KOPT-K1 (cell line): ENCODE results near the gene VTCN1.
"Not testable (repeated sequence)": the region's sequence is repeated elsewhere in the genome, so short reads cannot be mapped to it uniquely, and the experiment has no call there.

Experiments used
- H3K27ac ChIP-seq: fragments of 200-600 bp; sonication (generic); 2 replicates; pipeline ENCODE4 v1.5.1; 2016; ENCODE audit warnings: antibody characterized with exemption, mild to moderate bottlenecking, low read depth, low read length; ENCODE audit not compliant: poor library complexity, severe bottlenecking
- H3K36me3 ChIP-seq: fragments of 200-600 bp; sonication (generic); 2 replicates; pipeline ENCODE4 v1.5.1; 2017; ENCODE audit warnings: antibody characterized with exemption, mild to moderate bottlenecking, low read length, moderate library complexity; ENCODE audit not compliant: insufficient read depth
- H3K9me3 ChIP-seq: fragments of 200-600 bp; sonication (generic); 2 replicates; pipeline ENCODE4 v1.5.1; 2017; ENCODE audit warnings: antibody characterized with exemption, low read length, mild to moderate bottlenecking; ENCODE audit not compliant: insufficient read depth, poor library complexity, severe bottlenecking

Gene VTCN1

GRCh38 chr1:117210831-117211261, at the start of gene VTCN1:
Gene VTCN1, minus strand, starts transcription at chr1:117210927. Its CDS starts 72 bp downstream, at chr1:117210855.
- no peaks in the 10 kb centered on the region for H3K36me3 ChIP-seq
- H3K27ac ChIP-seq, result no peak within 1 kb of the TSS
- no peaks in the 10 kb centered on the region for H3K9me3 ChIP-seq

- Histone ChIP-seq H3K9me3 (peaks cover 10% of the 10 kb centered on the region), H3K27ac (no peak overlapping the region), H3K36me3 (no peaks in the 10 kb centered on the region)
Measured at GRCh38 chr1:117258791-117259190, 48.1 kb upstream of the VTCN1 start.

GRCh38 chr1:117258075-117258474, 47.3 kb upstream of the VTCN1 start:
- H3K27ac ChIP-seq, H3K36me3 ChIP-seq: not testable (repeated sequence)
- peaks cover 10% of the 10 kb centered on the region for H3K9me3 ChIP-seq

- H3K27ac ChIP-seq, result no peak overlapping the region
- H3K9me3 ChIP-seq, result peaks cover 10% of the 10 kb centered on the region
- no peaks in the 10 kb centered on the region for H3K36me3 ChIP-seq
Measured at GRCh38 chr1:117257291-117257690, 46.6 kb upstream of the VTCN1 start.

- Histone ChIP-seq H3K27ac (no peak overlapping the region), H3K36me3 (no peaks in the 10 kb centered on the region), H3K9me3 (no peaks in the 10 kb centered on the region)
Measured at GRCh38 chr1:117250061-117250606, 39.4 kb upstream of the VTCN1 start.

- Histone ChIP-seq H3K27ac (no peak overlapping the region), H3K36me3 (no peaks in the 10 kb centered on the region), H3K9me3 (no peaks in the 10 kb centered on the region)
Measured at GRCh38 chr1:117244971-117245370, 34.2 kb upstream of the VTCN1 start.

GRCh38 chr1:117244306-117244705, 33.6 kb upstream of the VTCN1 start:
- H3K9me3 ChIP-seq, result no peaks in the 10 kb centered on the region
- H3K36me3 ChIP-seq, result no peaks in the 10 kb centered on the region
- no peak overlapping the region for H3K27ac ChIP-seq

- Histone ChIP-seq H3K36me3 (no peaks in the 10 kb centered on the region), H3K27ac (no peak overlapping the region), H3K9me3 (no peaks in the 10 kb centered on the region)
Measured at GRCh38 chr1:117241512-117241911, 30.8 kb upstream of the VTCN1 start.

GRCh38 chr1:117240547-117240946, 29.8 kb upstream of the VTCN1 start:
- Histone ChIP-seq H3K36me3 (no peaks in the 10 kb centered on the region), H3K27ac (no peak overlapping the region), H3K9me3 (no peaks in the 10 kb centered on the region)

- Histone ChIP-seq H3K9me3 (no peaks in the 10 kb centered on the region), H3K36me3 (no peaks in the 10 kb centered on the region), H3K27ac (no peak overlapping the region)
Measured at GRCh38 chr1:117239467-117239866, 28.7 kb upstream of the VTCN1 start.

- H3K9me3 ChIP-seq, result no peaks in the 10 kb centered on the region
- no peaks in the 10 kb centered on the region for H3K36me3 ChIP-seq
- H3K27ac ChIP-seq, result no peak overlapping the region
Measured at GRCh38 chr1:117237726-117238381, 27.1 kb upstream of the VTCN1 start.

GRCh38 chr1:117235863-117236465, 25.2 kb upstream of the VTCN1 start:
- H3K36me3 ChIP-seq, result no peaks in the 10 kb centered on the region
- no peak overlapping the region for H3K27ac ChIP-seq
- H3K9me3 ChIP-seq, result no peaks in the 10 kb centered on the region

GRCh38 chr1:117232531-117232930, 21.8 kb upstream of the VTCN1 start:
- Histone ChIP-seq H3K36me3 (no peaks in the 10 kb centered on the region), H3K27ac (no peak overlapping the region)

GRCh38 chr1:117231748-117232373, 21.1 kb upstream of the VTCN1 start:
- no peaks in the 10 kb centered on the region for H3K36me3 ChIP-seq
- no peaks in the 10 kb centered on the region for H3K9me3 ChIP-seq
- H3K27ac ChIP-seq, result no peak overlapping the region

More at GRCh38 chr1:117232531-117232930, 21.8 kb upstream of the VTCN1 start:
- H3K9me3 ChIP-seq, result no peaks in the 10 kb centered on the region

- no peaks in the 10 kb centered on the region for H3K36me3 ChIP-seq
- H3K9me3 ChIP-seq, result no peaks in the 10 kb centered on the region
- H3K27ac ChIP-seq, result no peak overlapping the region
Measured at GRCh38 chr1:117231312-117231711, 20.6 kb upstream of the VTCN1 start.
